Endothelial cell (in vitro differentiated cells): Measurements from ENCODE around the gene DTX4. TPM values are rescaled to one million over a fixed set of nuclear protein-coding genes. Genes with fewer than 3 reads are reported as not detected.

Source experiments
- DNase-seq: peaks from one replicate; pipeline ENCODE4 v3.0.0; 2021; ENCODE audit warnings: low spot score
- H3K27ac Mint-ChIP-seq: one replicate; pipeline ENCODE4 v1.8.0; 2021; ENCODE audit warnings: mixed read lengths, inconsistent platforms; ENCODE audit not compliant: unreplicated experiment
- H3K27me3 Mint-ChIP-seq: one replicate; pipeline ENCODE4 v1.8.0; 2021; ENCODE audit warnings: mild to moderate bottlenecking, moderate library complexity, mixed read lengths, inconsistent platforms; ENCODE audit not compliant: unreplicated experiment
- H3K36me3 Mint-ChIP-seq: one replicate; pipeline ENCODE4 v1.8.0; 2021; ENCODE audit warnings: mild to moderate bottlenecking, low read depth, mixed read lengths, inconsistent platforms; ENCODE audit not compliant: unreplicated experiment
- H3K4me1 Mint-ChIP-seq: one replicate; pipeline ENCODE4 v1.8.0; 2021; ENCODE audit warnings: mild to moderate bottlenecking, mixed read lengths, inconsistent platforms; ENCODE audit not compliant: unreplicated experiment
- H3K4me3 Mint-ChIP-seq: one replicate; pipeline ENCODE4 v1.8.0; 2021; ENCODE audit warnings: mild to moderate bottlenecking, mixed read lengths, inconsistent platforms; ENCODE audit not compliant: unreplicated experiment
- H3K9me3 Mint-ChIP-seq: one replicate; pipeline ENCODE4 v1.8.0; 2021; ENCODE audit warnings: mixed read lengths, inconsistent platforms; ENCODE audit not compliant: unreplicated experiment
- CTCF ChIP-seq: fragments of 200-600 bp; sonication (generic); IDR thresholded peaks from one replicate; pipeline ENCODE4 v1.5.0; 2021; ENCODE audit warnings: antibody characterized with exemption; ENCODE audit not compliant: unreplicated experiment
- total RNA-seq: library from RNA; stranded (reverse); fragmentation: NEBNext Ultra II Directional; extraction: Animal tissue kit (Norgen Biotek cat#: 25700); gene quantifications from one replicate; pipeline ENCODE4 v1.2.1, GENCODE V29; 2021; ENCODE audit not compliant: unreplicated experiment

Gene DTX4
- total RNA-seq, 1 donor from 2014 or later = 29.4 TPM

GRCh38 chr11:59144579-59145345, 27.2 kb upstream of the DTX4 start:
- peaks cover 22% of the 10 kb centered on the region for H3K4me1 Mint-ChIP-seq
- peak; percentile 70 for DNase-seq
- peaks cover 2% of the 10 kb centered on the region for H3K27me3 Mint-ChIP-seq
- peak overlapping the region; percentile 74 for H3K4me3 Mint-ChIP-seq
- H3K27ac Mint-ChIP-seq = peak overlapping the region; percentile 85
- H3K9me3 Mint-ChIP-seq = no peaks in the 10 kb centered on the region
- peaks cover 5% of the 10 kb centered on the region for H3K36me3 Mint-ChIP-seq
- no peak for TF ChIP-seq CTCF

DNA sequence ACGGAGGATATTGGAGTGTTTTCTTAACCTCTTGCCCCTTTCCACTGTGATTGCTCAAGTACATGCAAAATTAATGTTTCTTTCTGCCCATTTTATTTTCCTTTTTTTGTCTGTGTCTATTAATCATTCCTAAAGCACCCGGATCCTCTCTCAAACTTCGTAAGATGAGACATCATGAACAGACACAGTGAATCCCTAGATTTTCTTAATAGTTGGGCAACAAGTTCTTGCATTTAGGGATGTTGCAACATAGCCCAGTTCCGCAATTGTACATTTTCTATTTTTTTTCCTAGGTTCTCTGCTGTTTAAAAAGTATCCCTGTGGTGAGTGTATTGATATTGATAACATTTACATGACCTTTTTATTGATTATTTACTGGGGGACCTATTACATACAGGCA, 26.4 kb upstream of the DTX4 start:
- no peaks in the 10 kb centered on the region for H3K9me3 Mint-ChIP-seq
- no peaks in the 10 kb centered on the region for H3K27me3 Mint-ChIP-seq
- H3K4me3 Mint-ChIP-seq = no peak overlapping the region
- TF ChIP-seq CTCF = no peak
- H3K36me3 Mint-ChIP-seq = peaks cover 5% of the 10 kb centered on the region
- no peak overlapping the region for H3K27ac Mint-ChIP-seq
- no peak for DNase-seq
- H3K4me1 Mint-ChIP-seq = peaks cover 22% of the 10 kb centered on the region

GRCh38 chr11:59151761-59152160, 20.2 kb upstream of the DTX4 start:
- H3K36me3 Mint-ChIP-seq = no peaks in the 10 kb centered on the region
- no peaks in the 10 kb centered on the region for H3K9me3 Mint-ChIP-seq
- no peak overlapping the region for H3K4me3 Mint-ChIP-seq
- no peaks in the 10 kb centered on the region for H3K27me3 Mint-ChIP-seq
- DNase-seq = no peak
- H3K4me1 Mint-ChIP-seq = no peaks in the 10 kb centered on the region
- H3K27ac Mint-ChIP-seq = no peak overlapping the region
- TF ChIP-seq CTCF = no peak

DNA sequence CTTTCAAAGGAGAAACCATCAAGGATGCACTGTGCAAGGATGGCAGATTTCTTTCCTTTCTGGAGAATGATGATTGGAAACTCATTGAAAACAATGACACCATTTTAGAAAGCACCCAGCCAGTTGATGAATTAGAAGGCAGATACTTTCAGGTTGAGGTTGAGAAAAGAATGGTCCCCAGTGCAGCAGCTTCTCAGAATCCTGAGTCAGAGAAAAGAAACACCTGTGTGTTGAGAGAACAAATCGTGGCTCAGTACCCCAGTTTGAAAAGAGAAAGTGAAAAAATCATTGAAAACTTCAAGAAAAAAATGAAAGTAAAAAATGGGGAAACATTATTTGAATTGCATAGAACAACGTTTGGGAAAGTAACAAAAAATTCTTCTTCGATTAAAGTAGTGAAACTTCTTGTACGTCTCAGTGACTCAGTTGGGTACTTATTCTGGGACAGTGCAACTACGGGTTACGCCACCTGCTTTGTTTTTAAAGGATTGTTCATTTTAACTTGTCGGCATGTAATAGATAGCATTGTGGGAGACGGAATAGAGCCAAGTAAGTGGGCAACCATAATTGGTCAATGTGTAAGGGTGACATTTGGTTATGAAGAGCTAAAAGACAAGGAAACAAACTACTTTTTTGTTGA, 19.5 kb upstream of the DTX4 start:
- H3K27ac Mint-ChIP-seq = no peak overlapping the region
- no peaks in the 10 kb centered on the region for H3K9me3 Mint-ChIP-seq
- TF ChIP-seq CTCF = no peak
- H3K4me1 Mint-ChIP-seq = no peaks in the 10 kb centered on the region
- H3K36me3 Mint-ChIP-seq = no peaks in the 10 kb centered on the region
- H3K27me3 Mint-ChIP-seq = no peaks in the 10 kb centered on the region
- H3K4me3 Mint-ChIP-seq = no peak overlapping the region
- DNase-seq = no peak

GRCh38 chr11:59154610-59155009, 17.3 kb upstream of the DTX4 start:
- no peak for DNase-seq
- no peaks in the 10 kb centered on the region for H3K36me3 Mint-ChIP-seq
- H3K27ac Mint-ChIP-seq = no peak overlapping the region
- H3K4me3 Mint-ChIP-seq = no peak overlapping the region
- peaks cover 1% of the 10 kb centered on the region for H3K27me3 Mint-ChIP-seq
- H3K9me3 Mint-ChIP-seq = no peaks in the 10 kb centered on the region
- no peak for TF ChIP-seq CTCF
- H3K4me1 Mint-ChIP-seq = peaks cover 8% of the 10 kb centered on the region
